Neural cell (in vitro differentiated cells): ENCODE data around the gene MAGEA8. TPM values are rescaled to one million over a fixed set of nuclear protein-coding genes. Genes with fewer than 3 reads are reported as not detected.

Experiments used
- H2AFZ ChIP-seq: fragments of 200-600, 300-800 bp; sonication (generic), shearing (Covaris generic); 2 replicates; pipeline ENCODE4 v1.6.0; 2014; ENCODE audit warnings: low read depth, mild to moderate bottlenecking, antibody characterized with exemption, low read length, moderate library complexity
- H3F3A ChIP-seq: fragments of 200-600 bp; shearing (Covaris generic); 2 replicates; pipeline ENCODE4 v1.6.1; 2016; ENCODE audit warnings: mild to moderate bottlenecking, moderate library complexity, mixed read lengths, antibody characterized with exemption, low read length; ENCODE audit not compliant: insufficient read depth, poor library complexity, severe bottlenecking
- H3K27ac ChIP-seq: fragments of 200-600, 300-800 bp; sonication (generic), shearing (Covaris generic); 2 replicates; pipeline ENCODE4 v1.5.1; 2014; ENCODE audit warnings: mild to moderate bottlenecking, low read length, moderate library complexity
- H3K27me3 ChIP-seq: fragments of 300-800, 200-600 bp; sonication (generic), shearing (Covaris generic); 2 replicates; pipeline ENCODE4 v1.6.0; 2014; ENCODE audit warnings: mild to moderate bottlenecking, low read depth, low read length, moderate library complexity; ENCODE audit not compliant: insufficient read depth
- H3K36me3 ChIP-seq: fragments of 300-800, 200-600 bp; sonication (generic), shearing (Covaris generic); 2 replicates; pipeline ENCODE4 v1.5.1; 2014; ENCODE audit warnings: mild to moderate bottlenecking, antibody characterized with exemption, low read length, moderate library complexity; ENCODE audit not compliant: insufficient read depth
- H3K4me2 ChIP-seq: fragments of 300-800, 200-600 bp; sonication (generic), shearing (Covaris generic); 2 replicates; pipeline ENCODE4 v1.6.0; 2014; ENCODE audit warnings: mild to moderate bottlenecking, low read length
- H3K4me3 ChIP-seq: fragments of 300-800, 200-600 bp; sonication (generic), shearing (Covaris generic); 2 replicates; pipeline ENCODE4 v1.5.1; 2014; ENCODE audit warnings: mild to moderate bottlenecking, low read length, moderate library complexity
- H3K79me2 ChIP-seq: fragments of 200-600 bp; shearing (Covaris generic); replicated peaks from 2 replicates; pipeline ENCODE4 v1.6.0; 2014; ENCODE audit warnings: mild to moderate bottlenecking, low read length, moderate library complexity; ENCODE audit not compliant: insufficient read depth
- H3K9ac ChIP-seq: fragments of 300-800, 200-600 bp; sonication (generic), shearing (Covaris generic); 2 replicates; pipeline ENCODE4 v1.6.1; 2016; ENCODE audit warnings: mild to moderate bottlenecking, low read length, mixed read lengths
- H3K9me2 ChIP-seq: fragments of 200-600 bp; shearing (Covaris generic); 2 replicates; pipeline ENCODE4 v1.6.1; 2016; ENCODE audit warnings: mild to moderate bottlenecking, low read length, mixed read lengths; ENCODE audit not compliant: insufficient read depth
- H3K9me3 ChIP-seq: fragments of 200-600, 300-800 bp; sonication (generic), shearing (Covaris generic); 2 replicates; pipeline ENCODE4 v1.6.1; 2016; ENCODE audit warnings: mild to moderate bottlenecking, mixed run types, low read length, moderate library complexity, mixed read lengths
- H4K20me1 ChIP-seq: fragments of 200-600 bp; shearing (Covaris generic); 2 replicates; pipeline ENCODE4 v1.6.1; 2016; ENCODE audit warnings: mild to moderate bottlenecking, mixed run types; ENCODE audit not compliant: insufficient read depth
- CTCF ChIP-seq: fragments of 450-650 bp; IDR thresholded peaks from 2 replicates; pipeline ENCODE4 v1.5.1; 2014; ENCODE audit warnings: antibody characterized with exemption, mild to moderate bottlenecking, moderate library complexity; ENCODE audit not compliant: poor library complexity, severe bottlenecking
- EP300 ChIP-seq: fragments of 450-650 bp; conservative IDR thresholded peaks from 2 replicates; pipeline ENCODE4 v1.6.1; 2014; ENCODE audit warnings: antibody characterized with exemption, mild to moderate bottlenecking, moderate library complexity; ENCODE audit not compliant: poor library complexity, severe bottlenecking
- EZH2 ChIP-seq: fragments of 200-600, 300-800 bp; shearing (Covaris generic), sonication (generic); IDR thresholded peaks from 2 replicates; pipeline ENCODE4 v1.6.1; 2014; ENCODE audit warnings: antibody characterized with exemption, low read length, borderline replicate concordance, mild to moderate bottlenecking; ENCODE audit not compliant: insufficient read depth, poor library complexity, severe bottlenecking
- MXI1 ChIP-seq: fragments of 450-650 bp; conservative IDR thresholded peaks from 2 replicates; pipeline ENCODE4 v1.6.1; 2014; ENCODE audit warnings: antibody characterized with exemption, mild to moderate bottlenecking; ENCODE audit not compliant: poor library complexity, severe bottlenecking
- POLR2AphosphoS5 ChIP-seq: IDR thresholded peaks from 2 replicates; pipeline ENCODE4 v1.6.1; 2012
- RAD21 ChIP-seq: fragments of 450-650 bp; conservative IDR thresholded peaks from 2 replicates; pipeline ENCODE4 v1.6.1; 2014; ENCODE audit warnings: antibody characterized with exemption, mild to moderate bottlenecking, moderate library complexity
- REST ChIP-seq: IDR thresholded peaks from 2 replicates; pipeline ENCODE4 v1.6.1; 2012; ENCODE audit warnings: borderline replicate concordance
- SMC3 ChIP-seq: fragments of 450-650 bp; conservative IDR thresholded peaks from 2 replicates; pipeline ENCODE4 v1.6.1; 2014; ENCODE audit warnings: antibody characterized with exemption, mild to moderate bottlenecking, moderate library complexity; ENCODE audit not compliant: poor library complexity
- TAF1 ChIP-seq: IDR thresholded peaks from 2 replicates; pipeline ENCODE4 v1.6.1; 2012; ENCODE audit warnings: low read depth
- polyA plus RNA-seq: library from polyadenylated mRNA; depleted of rRNA; stranded (reverse); fragments of >200 nt; gene quantifications from 2 replicates; pipeline ENCODE4 v1.2.3, GENCODE V29; 2014

Gene MAGEA8
- polyA plus RNA-seq, 1 donor from 2014 or later, result not detected

- Histone ChIP-seq H3K4me3 (no peak overlapping the region), H3K9me3 (no peaks in the 10 kb centered on the region), H3K27ac (no peak overlapping the region), H3K9me2 (no peaks in the 10 kb centered on the region), H3K9ac (no peak overlapping the region), H4K20me1 (no peaks in the 10 kb centered on the region), H3F3A (no peaks in the 10 kb centered on the region), H3K36me3 (no peaks in the 10 kb centered on the region), H2AFZ (no peak overlapping the region), H3K4me2 (no peak overlapping the region), H3K27me3 (no peaks in the 10 kb centered on the region), H3K79me2 (no peaks in the 10 kb centered on the region)
- TF ChIP-seq TAF1 (no peak), RAD21 (no peak), POLR2AphosphoS5 (no peak), EP300 (no peak), EZH2 (no peak), MXI1 (no peak), CTCF (no peak), REST (no peak), SMC3 (no peak)
These were observed 43.8 kb upstream of the MAGEA8 start for GRCh38 chrX:149837167-149837566.

GRCh38 chrX:149837639-149838038, 43.3 kb upstream of the MAGEA8 start:
- no peak overlapping the region for H3K4me2 ChIP-seq
- no peaks in the 10 kb centered on the region for H3K9me2 ChIP-seq
- no peaks in the 10 kb centered on the region for H3F3A ChIP-seq
- H3K27ac ChIP-seq, result no peak overlapping the region
- no peaks in the 10 kb centered on the region for H3K36me3 ChIP-seq
- no peak overlapping the region for H3K4me3 ChIP-seq
- no peaks in the 10 kb centered on the region for H4K20me1 ChIP-seq
- H3K27me3 ChIP-seq, result no peaks in the 10 kb centered on the region
- no peaks in the 10 kb centered on the region for H3K9me3 ChIP-seq
- no peaks in the 10 kb centered on the region for H3K79me2 ChIP-seq
- TF ChIP-seq TAF1, result no peak
- TF ChIP-seq EP300, result no peak
- no peak for TF ChIP-seq RAD21
- TF ChIP-seq SMC3, result no peak
- TF ChIP-seq REST, result no peak
- no peak overlapping the region for H3K9ac ChIP-seq
- no peak overlapping the region for H2AFZ ChIP-seq
